Measurements from ENCODE around the gene SCGB2B2. TPM values are rescaled to one million over a fixed set of nuclear protein-coding genes. Genes with fewer than 3 reads are reported as not detected.

Gene SCGB2B2
- total RNA-seq, 2 experiments from 2014 or later: 0.21 to 0.42 TPM

DNA sequence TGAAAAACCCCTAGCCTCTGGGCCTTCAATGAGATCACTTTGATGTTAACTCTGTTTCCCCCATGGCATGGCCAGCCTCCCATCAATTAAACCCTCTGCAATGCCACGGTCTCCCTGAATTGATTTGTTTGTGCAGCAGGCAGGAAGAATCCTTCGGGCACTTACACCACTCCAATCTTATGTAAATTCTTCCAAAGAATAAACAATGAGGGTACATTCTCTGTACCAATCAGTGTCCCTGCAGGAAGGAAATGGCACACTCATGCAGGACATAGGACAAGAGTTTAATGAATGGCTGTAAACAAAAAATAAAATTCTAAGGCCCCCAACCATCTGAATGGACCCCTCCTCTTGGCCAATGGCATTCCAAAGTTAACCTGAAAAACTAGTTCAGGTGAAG is 22.2 kb downstream of the SCGB2B2 start:
- CTCF ChIA-PET: interaction anchor here (1.1 kb wide), 1 partner anchor 16 kb away, joined by 3 read pairs; no protein-coding TSS in a partner anchor

DNA sequence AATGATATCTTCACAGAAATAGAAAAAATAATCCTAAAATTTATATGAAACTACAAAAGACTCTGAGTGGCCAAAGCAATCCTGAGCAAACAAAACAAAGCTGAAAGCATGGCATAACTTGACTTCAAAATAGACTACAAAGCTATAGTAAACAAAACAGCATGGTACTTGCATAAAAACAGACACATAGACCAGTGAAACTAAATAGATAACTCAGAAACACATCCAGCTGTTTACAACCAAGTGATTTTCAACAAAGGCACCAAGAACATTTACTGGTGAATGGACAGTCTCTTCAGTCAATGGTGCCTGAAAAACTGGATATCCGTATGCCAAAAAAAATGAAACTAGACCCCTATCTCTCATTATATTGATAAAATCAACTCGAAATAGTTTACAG is 25.2 kb downstream of the SCGB2B2 start:
- H3K9me3 Mint-ChIP-seq (ENCODE audit: insufficient read depth): no peaks in the 10 kb centered on the region
- no peak for ATAC-seq
- POLR2A ChIA-PET: no interaction called here
- H3K4me1 Mint-ChIP-seq (ENCODE audit: low read depth): no peaks in the 10 kb centered on the region
- DNase-seq: no peak
- no peaks in the 10 kb centered on the region for H3K27me3 Mint-ChIP-seq (ENCODE audit: low read depth)
- CTCF ChIA-PET: interaction anchor here (0.9 to 2.4 kb wide), 4 partner anchors 11 to 61 kb away, joined by 3 to 16 read pairs (median 4); no protein-coding TSS in a partner anchor
- no peak overlapping the region for H3K4me3 Mint-ChIP-seq
- H3K36me3 Mint-ChIP-seq (ENCODE audit: low read depth): no peaks in the 10 kb centered on the region
- H3K27ac Mint-ChIP-seq: no peak overlapping the region

More for the DNA sequence above, 22.2 kb downstream of the SCGB2B2 start:
- Mint-ChIP-seq H3K9me3 (ENCODE audit: insufficient read depth) (no peaks in the 10 kb centered on the region), H3K27me3 (ENCODE audit: low read depth) (no peaks in the 10 kb centered on the region), H3K27ac (no peak overlapping the region), H3K36me3 (ENCODE audit: low read depth) (no peaks in the 10 kb centered on the region), H3K4me3 (no peak overlapping the region), H3K4me1 (ENCODE audit: low read depth) (no peaks in the 10 kb centered on the region)
- POLR2A ChIA-PET: no interaction called here
- DNase-seq (no peak), ATAC-seq (no peak)

DNA sequence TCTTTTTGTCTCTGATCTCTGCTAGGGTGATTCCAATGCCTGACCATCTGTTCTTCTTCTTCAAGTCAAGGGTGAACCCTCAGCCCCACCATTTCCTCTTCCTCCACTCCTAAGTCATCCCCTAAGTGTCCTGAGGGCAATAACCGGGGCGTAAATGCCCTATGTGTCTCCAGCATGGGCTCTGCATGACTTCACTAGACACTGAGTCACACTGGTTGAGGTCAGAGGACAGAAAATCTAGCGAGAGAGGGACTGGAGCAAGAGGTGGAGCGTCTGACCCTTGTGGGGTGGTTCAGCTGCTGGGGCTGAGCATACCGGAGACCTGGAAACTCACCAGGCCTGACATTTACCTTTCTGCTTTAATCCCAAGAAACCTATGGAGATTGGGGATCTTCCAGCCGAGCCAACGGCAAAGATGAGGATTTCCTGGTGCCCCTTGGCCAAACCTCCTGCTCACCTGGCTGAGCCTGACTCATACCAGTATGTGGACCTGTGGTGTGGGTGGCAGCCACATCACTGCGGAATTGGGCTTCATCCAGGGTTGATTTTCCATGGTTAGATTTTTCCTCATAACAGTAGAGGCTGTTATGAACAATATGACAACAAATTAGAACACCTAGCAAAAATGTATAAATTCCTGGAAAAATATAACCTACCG is 26.9 kb downstream of the SCGB2B2 start:
- Mint-ChIP-seq H3K4me3 (no peak overlapping the region), H3K27ac (no peak overlapping the region), H3K9me3 (ENCODE audit: insufficient read depth) (no peaks in the 10 kb centered on the region), H3K27me3 (ENCODE audit: low read depth) (no peaks in the 10 kb centered on the region), H3K36me3 (ENCODE audit: low read depth) (no peaks in the 10 kb centered on the region), H3K4me1 (ENCODE audit: low read depth) (no peaks in the 10 kb centered on the region)
- POLR2A ChIA-PET: no interaction called here
- DNase-seq: no peak
- ATAC-seq: no peak
- CTCF ChIA-PET: interaction anchor here (0.9 kb wide), 1 partner anchor 10 kb away, joined by 3 read pairs; no protein-coding TSS in a partner anchor

DNA sequence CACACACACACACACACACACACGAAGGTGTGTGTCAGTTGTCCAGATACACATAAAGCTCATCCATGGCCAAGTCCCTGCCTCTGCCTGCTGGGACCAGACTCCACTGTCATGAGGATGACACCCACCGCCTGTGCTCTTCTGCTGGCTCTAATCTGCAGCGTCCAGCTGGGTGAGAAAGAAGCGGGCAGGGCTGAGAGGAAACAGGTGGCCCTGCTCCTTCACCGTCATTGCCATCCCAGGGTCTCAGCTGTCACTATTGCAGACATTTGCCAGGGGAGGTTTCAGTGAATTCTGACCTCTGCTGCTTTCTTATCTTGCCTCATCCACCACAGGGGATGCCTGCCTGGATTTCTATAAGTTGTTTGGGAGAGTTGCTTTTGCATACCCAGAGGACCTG is 31.4 kb downstream of the SCGB2B2 start:
- CTCF ChIA-PET: no interaction called here
- H3K27ac Mint-ChIP-seq: no peak overlapping the region
- POLR2A ChIA-PET: no interaction called here

DNA sequence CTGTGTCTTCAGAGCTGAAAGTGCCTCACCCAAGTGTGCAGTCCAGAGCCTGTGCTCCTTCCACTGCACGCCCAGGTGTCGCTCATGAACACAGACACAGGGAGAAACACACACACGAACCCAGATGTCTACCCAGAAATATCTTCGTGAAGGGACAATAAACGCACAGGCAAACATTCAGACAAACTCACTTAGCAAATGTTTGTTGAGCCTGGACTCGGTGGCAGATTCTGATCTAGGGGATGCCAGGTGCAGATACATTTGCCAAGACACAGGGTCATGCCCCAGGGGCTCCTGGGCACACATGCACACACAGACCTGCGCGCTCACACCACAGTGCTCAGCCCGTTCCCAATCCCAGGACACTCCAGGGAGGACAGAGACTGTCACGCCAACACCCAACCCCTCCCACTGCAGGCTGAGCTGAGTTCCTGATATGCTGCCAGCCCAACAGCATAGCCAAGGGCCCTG is 31.9 kb downstream of the SCGB2B2 start:
- no peak overlapping the region for H3K27ac Mint-ChIP-seq
- H3K4me3 Mint-ChIP-seq: no peak overlapping the region
- DNase-seq (no peak), ATAC-seq (no peak)
- ChIA-PET POLR2A (no interaction called here), CTCF (no interaction called here)
- H3K36me3 Mint-ChIP-seq (ENCODE audit: low read depth): no peaks in the 10 kb centered on the region
- no peaks in the 10 kb centered on the region for H3K27me3 Mint-ChIP-seq (ENCODE audit: low read depth)
- H3K9me3 Mint-ChIP-seq (ENCODE audit: insufficient read depth): no peaks in the 10 kb centered on the region
- no peaks in the 10 kb centered on the region for H3K4me1 Mint-ChIP-seq (ENCODE audit: low read depth)

More for the DNA sequence above, 31.4 kb downstream of the SCGB2B2 start:
- H3K4me1 Mint-ChIP-seq (ENCODE audit: low read depth): no peaks in the 10 kb centered on the region
- no peaks in the 10 kb centered on the region for H3K36me3 Mint-ChIP-seq (ENCODE audit: low read depth)
- ATAC-seq (no peak), DNase-seq (no peak)
- H3K4me3 Mint-ChIP-seq: no peak overlapping the region
- no peaks in the 10 kb centered on the region for H3K27me3 Mint-ChIP-seq (ENCODE audit: low read depth)
- H3K9me3 Mint-ChIP-seq (ENCODE audit: insufficient read depth): no peaks in the 10 kb centered on the region

DNA sequence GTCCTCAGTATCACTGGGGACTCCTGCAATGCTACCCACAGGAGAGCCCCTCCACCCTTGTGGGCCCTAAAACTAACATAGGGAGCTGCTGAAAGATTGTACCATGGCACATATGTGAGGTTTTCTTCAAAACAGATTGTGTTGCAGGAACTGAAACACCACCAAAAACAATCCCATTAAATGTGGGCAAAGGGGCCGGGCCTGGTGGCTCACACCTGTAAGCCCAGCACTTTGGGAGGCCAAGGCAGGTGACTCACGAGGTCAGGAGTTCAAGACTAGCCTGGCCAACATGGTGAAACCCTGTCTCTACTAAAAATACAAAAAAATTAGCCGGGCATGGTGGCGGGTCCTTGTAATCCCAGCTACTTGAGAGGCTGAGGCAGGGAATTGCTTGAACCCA is 34.7 kb downstream of the SCGB2B2 start:
- H3K27me3 Mint-ChIP-seq (ENCODE audit: low read depth): no peaks in the 10 kb centered on the region
- DNase-seq (no peak), ATAC-seq (no peak)
- H3K4me1 Mint-ChIP-seq (ENCODE audit: low read depth): no peaks in the 10 kb centered on the region
- ChIA-PET CTCF (interaction anchor here (3.8 kb wide), 1 partner anchor 68 kb away, joined by 60 read pairs; no protein-coding TSS in a partner anchor), POLR2A (no interaction called here)
- H3K4me3 Mint-ChIP-seq: no peak overlapping the region
- H3K36me3 Mint-ChIP-seq (ENCODE audit: low read depth): no peaks in the 10 kb centered on the region
- H3K9me3 Mint-ChIP-seq (ENCODE audit: insufficient read depth): no peaks in the 10 kb centered on the region
- H3K27ac Mint-ChIP-seq: no peak overlapping the region

DNA sequence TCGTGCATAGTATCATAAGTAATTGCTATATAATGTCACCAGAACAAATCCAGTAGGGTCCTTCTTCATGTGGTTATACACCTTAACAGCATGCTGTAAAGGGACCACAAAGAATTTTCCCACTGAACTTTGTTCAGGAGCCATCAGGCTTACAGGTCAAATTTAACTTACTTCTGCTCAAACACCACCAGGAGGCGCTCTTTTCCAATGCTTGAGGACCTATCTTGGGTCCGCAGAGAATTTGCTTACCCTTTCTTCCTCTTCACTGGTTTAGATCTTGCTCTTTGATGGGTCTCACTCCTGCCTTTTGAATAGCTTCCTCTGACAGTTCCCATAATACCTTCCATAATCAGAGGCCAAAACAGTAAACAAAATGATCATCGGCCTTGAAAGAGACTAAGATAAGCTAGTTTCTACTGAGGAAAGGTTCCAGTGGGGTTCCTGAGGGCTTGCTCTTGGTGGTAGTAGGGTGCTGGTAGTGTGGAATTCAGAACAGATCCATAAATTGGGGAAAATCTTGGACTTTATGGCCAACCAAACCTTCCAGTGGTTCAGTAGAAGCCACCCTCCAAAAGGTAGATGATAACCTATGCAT is 37.4 kb downstream of the SCGB2B2 start:
- POLR2A ChIA-PET: interaction anchor here (0.8 kb wide), 1 partner anchor 38 kb away, joined by 3 read pairs; the partner anchor contains the start of genes SCGB2B2 and ZNF302
- Mint-ChIP-seq H3K36me3 (ENCODE audit: low read depth) (peaks cover 8% of the 10 kb centered on the region), H3K4me1 (ENCODE audit: low read depth) (no peaks in the 10 kb centered on the region), H3K27me3 (ENCODE audit: low read depth) (no peaks in the 10 kb centered on the region), H3K27ac (no peak overlapping the region), H3K9me3 (ENCODE audit: insufficient read depth) (peaks cover 12% of the 10 kb centered on the region), H3K4me3 (no peak overlapping the region)
- CTCF ChIA-PET: interaction anchor here (0.6 to 3.8 kb wide), 25 partner anchors 9 to 375 kb away, joined by 3 to 60 read pairs (median 4); partner anchors contain the start of genes SCGB2B2, ZNF30 and ZNF302
- DNase-seq (peak; percentile 78), ATAC-seq (no peak)

DNA sequence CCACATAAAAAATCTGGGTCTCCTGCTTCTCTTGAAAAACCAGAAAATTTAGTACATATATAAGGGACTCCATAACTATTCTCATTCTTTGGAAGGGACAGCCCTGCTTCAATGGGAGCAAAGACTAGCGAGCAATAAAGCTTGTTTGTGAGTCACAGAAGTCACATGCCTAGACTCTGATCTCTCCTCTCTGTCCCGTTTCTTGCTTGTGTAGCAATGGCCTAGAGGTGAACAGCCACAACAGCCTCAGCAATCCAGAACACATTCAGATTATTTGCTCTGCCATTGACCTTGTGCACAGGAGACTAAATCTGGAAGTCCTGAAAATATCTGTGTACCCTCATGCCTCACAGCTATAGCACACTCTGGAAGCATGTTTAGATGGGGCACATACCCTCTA is 43.2 kb downstream of the SCGB2B2 start:
- no peak overlapping the region for H3K4me3 Mint-ChIP-seq
- H3K9me3 Mint-ChIP-seq (ENCODE audit: insufficient read depth): peaks cover 35% of the 10 kb centered on the region
- H3K36me3 Mint-ChIP-seq (ENCODE audit: low read depth): peaks cover 8% of the 10 kb centered on the region
- H3K4me1 Mint-ChIP-seq (ENCODE audit: low read depth): no peaks in the 10 kb centered on the region
- H3K27me3 Mint-ChIP-seq (ENCODE audit: low read depth): no peaks in the 10 kb centered on the region
- POLR2A ChIA-PET: no interaction called here
- no peak for ATAC-seq
- CTCF ChIA-PET: no interaction called here
- no peak for DNase-seq
- H3K27ac Mint-ChIP-seq: no peak overlapping the region

Other genes starting within 250 kb of the SCGB2B2 start
- 100 to 1,000 TPM; 129 to 135 TPM for gene UBA2, start 248.8 kb downstream of the SCGB2B2 start, total RNA-seq
- gene WTIP, start 195.4 kb downstream of the SCGB2B2 start, total RNA-seq: 1 to 10 TPM in 1 of 2 experiments, under 1 TPM in 1; 0.68 to 1.2 TPM
- gene ZNF302, start 519 bp upstream of the SCGB2B2 start, total RNA-seq: 10 to 100 TPM; 18.3 to 19.1 TPM
- gene ZNF181, start 57.1 kb upstream of the SCGB2B2 start, total RNA-seq: 1 to 10 TPM; 3.8 to 4.1 TPM
- 1 to 10 TPM; 4.9 to 5.0 TPM for gene ZNF599, start 96.1 kb upstream of the SCGB2B2 start, total RNA-seq
- gene ZNF30, start 249.7 kb upstream of the SCGB2B2 start, total RNA-seq: 1 to 10 TPM; 4.1 TPM

Data from activated CD8-positive, alpha-beta T cell treated with anti-CD3 and anti-CD28 coated beads, Interleukin-2, amount 10 ng/mL, durations not matched to agents 7 days and 5 days (primary cell).